Astrocyte of the cerebellum (primary cell): ENCODE data around the gene RNF169.

Experiments
- DNase-seq: peaks from one replicate; pipeline ENCODE4 v3.0.0-alpha.2; 2011; ENCODE audit warnings: low read depth
- H3K4me3 ChIP-seq: 2 replicates; pipeline ENCODE4 v1.5.1; 2011; ENCODE audit warnings: mild to moderate bottlenecking, low read depth, low read length, moderate library complexity
- CTCF ChIP-seq: IDR thresholded peaks from 2 replicates; pipeline ENCODE4 v1.5.1; 2012; ENCODE audit warnings: low read length, low read depth, moderate library complexity, mild to moderate bottlenecking; ENCODE audit errors: missing control alignments
- in situ Hi-C: cut with HindIII; loops from 2 replicates; pipeline ENCODE4 v1.10.0; 2017; ENCODE audit warnings: low sequenced_read_pairs

The RNF169 gene

GRCh38 chr11:74777038-74777437 is 28.4 kb downstream of the RNF169 start:
- in situ Hi-C loops: no loop called here
- no peak for DNase-seq
- H3K4me3 ChIP-seq: no peak overlapping the region
- TF ChIP-seq CTCF: no peak

DNA sequence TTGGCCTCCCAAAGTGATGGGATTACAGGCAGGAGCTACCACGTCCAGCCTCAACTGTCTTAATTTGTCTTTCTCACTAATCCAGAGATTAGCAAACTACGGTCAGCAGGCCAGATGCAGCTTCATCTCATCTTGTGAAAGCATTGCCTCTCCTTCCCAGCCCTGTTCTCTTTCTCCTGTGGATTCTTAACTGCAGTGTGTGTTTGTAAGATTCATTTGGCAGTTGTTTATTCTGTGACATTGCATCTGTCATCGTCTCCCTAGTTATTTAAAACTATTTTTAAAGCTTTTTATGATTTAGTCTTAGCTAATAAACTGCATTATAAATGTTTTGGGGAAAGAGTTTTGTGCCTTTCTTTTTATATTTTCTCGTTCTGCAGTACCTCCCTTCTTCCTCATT is 29.2 kb downstream of the RNF169 start:
- no peak overlapping the region for H3K4me3 ChIP-seq
- no peak for DNase-seq
- in situ Hi-C loops: no loop called here
- TF ChIP-seq CTCF: no peak

- no peak for DNase-seq
- no peak for TF ChIP-seq CTCF
- in situ Hi-C loops: no loop called here
- H3K4me3 ChIP-seq: no peak overlapping the region
These were observed 29.9 kb downstream of the RNF169 start for GRCh38 chr11:74778581-74778980.

GRCh38 chr11:74780248-74781005 is 31.8 kb downstream of the RNF169 start:
- TF ChIP-seq CTCF: no peak
- no peak overlapping the region for H3K4me3 ChIP-seq
- no peak for DNase-seq
- in situ Hi-C loops: no loop called here

DNA sequence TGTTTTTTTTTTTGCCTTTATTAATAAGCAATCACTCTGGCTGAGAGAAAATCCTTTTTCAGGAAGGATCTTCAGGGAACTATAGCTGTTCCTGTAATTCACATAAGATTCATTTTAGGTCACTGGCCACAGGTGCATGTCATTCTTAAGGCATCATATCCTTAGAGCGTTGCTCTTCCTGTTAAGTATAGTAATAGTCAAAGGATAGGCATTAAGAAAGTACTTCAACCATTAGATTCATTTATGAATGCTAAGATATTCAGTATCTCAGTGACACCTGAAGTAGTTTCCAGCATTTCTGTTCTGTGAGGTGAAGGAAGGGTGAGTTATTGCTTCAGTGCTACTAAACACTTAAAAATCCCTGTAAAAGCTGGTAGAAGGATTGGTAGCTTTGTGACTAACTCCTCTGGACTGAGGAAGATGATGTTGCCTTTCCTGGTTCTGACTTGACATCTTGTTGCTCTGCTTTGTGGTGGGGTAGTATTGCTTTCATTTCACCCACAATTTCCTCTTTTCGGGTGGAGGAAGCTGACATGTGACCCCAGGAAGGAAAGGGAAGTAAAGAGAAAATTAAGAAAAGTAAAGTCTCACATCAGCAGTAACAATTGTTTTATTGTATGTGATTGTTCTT is 34.7 kb downstream of the RNF169 start:
- no peak overlapping the region for H3K4me3 ChIP-seq
- in situ Hi-C loops: no loop called here
- DNase-seq: no peak
- no peak for TF ChIP-seq CTCF

DNA sequence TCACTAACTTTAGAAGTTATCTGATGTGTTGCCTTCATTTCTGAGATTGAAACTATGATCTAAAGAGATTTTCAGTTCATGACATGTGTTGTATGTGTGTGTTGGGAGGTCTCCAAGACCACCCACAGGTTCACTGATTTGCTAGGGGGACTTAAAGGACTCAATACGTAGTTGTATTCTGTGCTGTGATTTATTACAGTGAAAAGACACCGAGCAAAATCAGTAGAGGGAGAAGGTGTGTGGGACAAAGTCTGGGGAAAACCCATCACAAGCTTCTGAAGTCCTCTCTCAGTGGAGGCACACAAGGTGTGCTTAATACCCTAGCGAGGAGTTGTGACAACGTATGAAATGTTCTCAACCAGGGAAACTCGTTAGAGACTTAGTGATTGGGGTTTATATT is 35.6 kb downstream of the RNF169 start:
- TF ChIP-seq CTCF: no peak

More for the DNA sequence above, 35.6 kb downstream of the RNF169 start:
- H3K4me3 ChIP-seq: no peak overlapping the region
- in situ Hi-C loops: no loop called here
- DNase-seq: no peak
